ENCODE measurements around the gene C4BPA.

- no peak for TF ChIP-seq NR2C2 (IDR thresholded peaks at IDR 0.05; ENCODE audit: borderline replicate concordance, control insufficient read depth, insufficient read length, low read depth)
- no peak for TF ChIP-seq POLR2A (IDR thresholded peaks at IDR 0.05; ENCODE audit: low read depth, low read length)
- no peak for TF ChIP-seq EP300 (IDR thresholded peaks at IDR 0.05; ENCODE audit: borderline replicate concordance in 1 of 2, control insufficient read depth in 1 of 2, low read depth in 2 of 2, low read length in 2 of 2)
- TF ChIP-seq PML (IDR thresholded peaks at IDR 0.05; ENCODE audit: low read length), result no peak
- TF ChIP-seq TCF12 (IDR thresholded peaks at IDR 0.05; ENCODE audit: low read depth, low read length), result no peak
Observed at GRCh38 chr1:207069858-207070506, 34.1 kb upstream of the C4BPA start.
